ENCODE results near the gene LCE3B.

Gene LCE3B

DNA sequence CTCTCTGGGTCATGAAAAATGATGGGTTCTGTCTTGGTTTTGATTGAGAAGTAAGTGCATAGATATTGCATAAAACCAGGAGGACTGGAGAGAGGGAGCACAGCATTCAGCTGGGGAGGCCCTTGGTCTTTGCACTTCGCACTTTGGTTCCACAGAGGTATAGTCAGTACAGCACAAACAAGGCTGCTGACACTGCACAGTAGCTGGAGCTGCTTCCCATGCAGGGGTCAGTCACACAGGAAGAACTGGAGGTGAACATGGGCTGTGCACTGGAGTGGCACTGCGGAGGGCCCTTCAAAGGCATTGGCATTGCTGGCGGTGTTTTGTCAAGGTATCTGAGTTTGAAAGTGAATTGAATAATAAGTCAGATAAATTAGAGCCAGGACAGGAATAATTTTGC lies 45.0 kb downstream of the LCE3B start:
- DNase-seq (ENCODE audit: low spot score): no peak

GRCh38 chr1:152663098-152663497 lies 49.5 kb downstream of the LCE3B start, which contains the start of gene LCE2D:
Gene LCE2D (plus strand): TSS chr1:152663380. CDS start chr1:152664106, 726 bp downstream.
- DNase-seq (ENCODE audit: low spot score): no peak

All from HuH-7 (cell line).